ENCODE measurements around the gene NCAPD2.

GRCh38 chr12:6539314-6539682 lies 45.4 kb downstream of the NCAPD2 start:
- TF ChIP-seq MAX (IDR thresholded peaks at IDR 0.05) (no peak), TCF12 (IDR thresholded peaks at IDR 0.05; ENCODE audit: low read depth) (no peak), RAD21 (IDR thresholded peaks at IDR 0.05; ENCODE audit: low read depth) (no peak), CREB1 (IDR thresholded peaks at IDR 0.05; ENCODE audit: low read depth) (no peak), CEBPB (IDR thresholded peaks at IDR 0.05) (no peak), TAF1 (IDR thresholded peaks at IDR 0.05; ENCODE audit: low read depth) (no peak), EP300 (IDR thresholded peaks at IDR 0.05; ENCODE audit: borderline replicate concordance) (no peak), TEAD4 (IDR thresholded peaks at IDR 0.05) (no peak)
